Activated CD8-positive, alpha-beta T cell treated with anti-CD3 and anti-CD28 coated beads for 36 hours (primary cell): ENCODE measurements around the gene ANO8. TPM values are rescaled to one million over a fixed set of nuclear protein-coding genes. Genes with fewer than 3 reads are reported as not detected.

Source experiments
- total RNA-seq, 2 experiments: library from RNA; stranded (reverse); gene quantifications; one replicate each; pipeline ENCODE4 v1.2.3, GENCODE V29; 2021

ANO8 gene
- total RNA-seq, 2 experiments from 2014 or later: 5.4 TPM

Other genes starting within 250 kb of the ANO8 start
- gene USE1, start 119.5 kb downstream of the ANO8 start, total RNA-seq: 10 to 100 TPM; 26.5 to 27.1 TPM
- 10 to 100 TPM; 20.1 TPM for gene OCEL1, start 108.6 kb downstream of the ANO8 start, total RNA-seq
- gene NR2F6, start 88.9 kb downstream of the ANO8 start, total RNA-seq: 1 to 10 TPM; 7.0 TPM
- under 1 TPM in 1 of 2 experiments, not detected in 1; 0.29 TPM for gene USHBP1, start 70.1 kb downstream of the ANO8 start, total RNA-seq
- 100 to 1,000 TPM; 105 to 106 TPM for gene BABAM1, start 67.4 kb downstream of the ANO8 start, total RNA-seq
- gene ANKLE1, start 53.0 kb downstream of the ANO8 start, total RNA-seq: 10 to 100 TPM; 15.9 to 18.4 TPM
- 1 to 10 TPM; 5.0 to 6.0 TPM for gene ABHD8, start 31.4 kb downstream of the ANO8 start, total RNA-seq
- gene MRPL34, start 29.0 kb downstream of the ANO8 start, total RNA-seq: 100 to 1,000 TPM; 101 to 107 TPM
- gene DDA1, start 25.3 kb downstream of the ANO8 start, total RNA-seq: 10 to 100 TPM; 25.4 to 33.2 TPM
- gene GTPBP3, start 2.7 kb upstream of the ANO8 start, total RNA-seq: 10 to 100 TPM; 43.8 to 45.4 TPM
- not detected for gene PLVAP, start 42.5 kb upstream of the ANO8 start, total RNA-seq
- gene CCDC194, start 59.3 kb upstream of the ANO8 start, total RNA-seq: 1 to 10 TPM in 1 of 2 experiments, under 1 TPM in 1; 0.78 to 1.3 TPM
- gene BST2, start 70.8 kb upstream of the ANO8 start, total RNA-seq: 10 to 100 TPM; 89.7 to 98.4 TPM
- 10 to 100 TPM; 28.1 to 31.8 TPM for gene MVB12A, start 85.2 kb upstream of the ANO8 start, total RNA-seq
- not detected for gene TMEM221, start 113.8 kb upstream of the ANO8 start, total RNA-seq
- gene NXNL1, start 126.1 kb upstream of the ANO8 start, total RNA-seq: not detected
- 1 to 10 TPM; 3.5 to 3.6 TPM for gene SLC27A1, start 135.7 kb upstream of the ANO8 start, total RNA-seq
- 10 to 100 TPM; 58.0 to 58.9 TPM for gene PGLS, start 176.8 kb upstream of the ANO8 start, total RNA-seq
- gene COLGALT1, start 220.8 kb upstream of the ANO8 start, total RNA-seq: 10 to 100 TPM; 62.1 to 64.2 TPM